GM21737 (cell line): Measurements from ENCODE around the gene HMCN1.
A peak's percentile ranks its signal among the peaks of the same experiment; 100 is the strongest.

Source experiments
- ATAC-seq: cut with Tn5 transposase; IDR thresholded peaks from one replicate; pipeline ENCODE4 v1.9.1; 2021; ENCODE audit warnings: mild to moderate bottlenecking, moderate library complexity; ENCODE audit not compliant: unreplicated experiment

HMCN1 gene

DNA sequence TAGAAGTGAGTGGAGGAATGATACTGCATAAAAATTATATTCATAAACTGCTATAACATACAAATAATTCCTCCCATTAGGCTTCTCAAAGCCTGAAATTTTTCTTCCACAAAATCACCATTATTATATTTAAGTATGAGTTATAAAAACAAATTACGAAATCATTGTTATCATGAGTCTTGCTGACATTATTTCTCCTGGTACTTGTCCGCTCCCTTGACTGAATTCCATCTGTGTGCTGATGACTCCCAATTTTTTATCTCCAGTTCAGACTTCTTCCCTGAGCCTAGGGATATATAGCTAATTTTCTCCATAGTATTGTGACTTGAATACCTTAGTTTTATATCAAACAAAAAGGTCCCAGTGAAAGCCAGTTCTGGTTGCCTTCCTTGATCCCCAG is 268.2 kb downstream of the HMCN1 start:
- ATAC-seq: no peak

DNA sequence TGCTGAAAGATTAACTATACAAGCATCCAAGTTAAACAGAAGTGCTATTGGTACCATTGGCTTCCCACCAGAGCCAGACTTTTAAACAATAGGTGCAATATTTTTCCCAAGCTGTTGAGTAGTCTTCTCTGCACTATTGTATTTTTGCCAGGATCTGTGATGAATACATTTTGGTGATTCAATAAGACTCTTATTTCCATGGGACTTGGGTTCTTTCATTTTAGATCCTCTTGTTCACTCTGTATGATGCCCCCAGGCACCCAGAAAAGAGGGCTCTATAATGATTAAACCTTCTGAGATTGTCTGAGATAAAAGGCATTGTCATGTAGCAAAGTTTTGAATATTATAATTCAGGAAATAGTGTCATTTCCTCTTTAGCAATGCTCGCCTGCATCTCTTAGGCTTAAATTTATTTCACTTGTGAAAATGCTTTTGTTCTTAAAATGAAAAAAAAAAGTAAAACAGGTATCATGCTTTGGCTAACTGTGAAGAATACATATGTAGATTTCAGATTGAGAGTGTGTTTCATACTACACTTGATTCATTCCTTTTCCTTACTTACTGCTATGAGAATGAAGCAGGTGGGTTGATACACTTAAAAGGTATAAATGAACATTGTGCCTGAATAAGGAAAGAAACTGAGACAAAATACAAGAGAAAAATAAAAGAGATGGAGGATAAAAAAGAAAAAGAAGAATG is 275.0 kb downstream of the HMCN1 start:
- ATAC-seq: no peak

DNA sequence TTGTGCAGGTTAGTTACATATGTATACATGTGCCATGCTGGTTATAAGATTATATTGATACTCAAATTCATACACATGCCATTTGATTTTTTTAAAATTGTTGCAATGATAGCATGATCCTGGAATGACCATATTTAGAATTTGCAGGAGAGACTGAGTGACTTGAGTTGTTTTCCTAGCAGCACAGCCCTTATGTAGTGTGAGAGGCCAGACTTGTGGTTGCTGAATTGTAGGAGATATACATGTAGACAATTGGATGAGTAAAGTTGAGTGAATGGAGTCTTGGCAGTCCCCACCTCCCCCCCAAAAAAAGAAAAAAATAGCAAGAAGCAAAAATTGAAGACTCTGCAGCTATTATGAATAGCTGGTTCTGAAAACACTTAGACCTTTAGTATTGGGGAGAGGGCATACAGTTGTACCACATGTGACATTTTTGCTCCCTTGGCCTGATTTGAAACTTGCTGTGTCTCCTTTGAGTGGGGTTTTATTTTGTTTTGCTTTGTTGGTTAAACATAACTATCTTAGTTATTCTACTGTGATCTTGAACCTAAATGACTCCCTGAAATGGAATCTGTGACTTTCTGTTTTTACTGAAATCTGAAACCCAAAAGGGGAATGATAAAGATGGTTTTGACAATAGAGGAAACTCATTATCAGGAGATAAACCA is 280.3 kb downstream of the HMCN1 start:
- ATAC-seq: no peak

DNA sequence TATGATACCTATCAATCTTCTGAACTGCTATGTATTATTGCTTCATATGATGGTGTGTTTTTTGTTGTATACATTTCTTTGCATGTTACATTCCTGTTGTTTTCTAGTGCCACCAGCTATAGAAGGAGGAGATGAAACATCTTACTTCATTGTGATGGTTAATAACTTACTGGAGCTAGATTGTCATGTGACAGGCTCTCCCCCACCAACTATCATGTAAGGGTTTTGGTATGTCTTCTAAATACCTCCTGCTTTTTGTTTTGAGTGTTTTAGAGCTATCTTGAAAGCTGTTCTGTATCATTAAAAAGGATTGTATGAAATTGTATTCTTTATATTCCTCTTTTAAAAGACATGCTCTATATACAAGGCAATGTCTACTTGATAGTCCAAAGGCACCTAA is 282.7 kb downstream of the HMCN1 start:
- no peak for ATAC-seq

DNA sequence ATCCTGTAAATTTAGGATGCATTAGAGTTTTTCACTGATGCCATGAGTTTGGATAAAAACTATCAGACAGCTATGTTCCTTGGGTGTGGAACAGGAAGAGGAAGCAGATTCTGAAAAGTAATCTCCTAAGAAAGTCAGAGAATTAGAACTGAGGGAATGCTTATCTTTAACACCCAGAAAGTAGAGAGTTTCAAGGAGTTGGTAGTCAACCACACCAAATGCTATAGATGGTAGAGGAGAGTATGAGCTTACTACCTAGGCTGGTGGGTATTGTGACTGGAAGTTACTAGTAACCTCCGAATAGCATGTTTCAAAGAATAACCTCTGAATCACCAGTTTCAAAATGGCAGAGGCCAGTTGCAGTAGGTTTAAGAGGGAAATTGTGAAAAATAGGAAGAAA is 288.0 kb downstream of the HMCN1 start:
- ATAC-seq: no peak

DNA sequence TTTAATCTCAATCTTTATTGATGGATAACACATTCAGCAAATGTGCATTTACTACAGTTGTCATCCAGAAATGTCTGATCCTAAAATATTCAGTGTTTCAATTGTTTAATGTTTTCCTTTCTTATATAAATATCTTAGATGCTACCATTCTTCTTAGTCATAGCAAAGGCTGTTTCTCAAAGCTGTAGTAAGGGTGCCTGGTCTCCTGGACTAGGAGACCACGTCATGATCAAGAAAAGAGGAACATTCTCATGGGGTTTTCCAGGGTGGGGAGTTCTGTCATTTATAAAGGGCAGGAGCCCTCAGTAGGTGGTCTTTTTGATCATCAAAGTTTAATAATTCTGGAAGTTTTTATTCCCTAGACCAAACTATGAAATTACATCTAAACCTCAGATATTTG is 292.8 kb downstream of the HMCN1 start:
- no peak for ATAC-seq

DNA sequence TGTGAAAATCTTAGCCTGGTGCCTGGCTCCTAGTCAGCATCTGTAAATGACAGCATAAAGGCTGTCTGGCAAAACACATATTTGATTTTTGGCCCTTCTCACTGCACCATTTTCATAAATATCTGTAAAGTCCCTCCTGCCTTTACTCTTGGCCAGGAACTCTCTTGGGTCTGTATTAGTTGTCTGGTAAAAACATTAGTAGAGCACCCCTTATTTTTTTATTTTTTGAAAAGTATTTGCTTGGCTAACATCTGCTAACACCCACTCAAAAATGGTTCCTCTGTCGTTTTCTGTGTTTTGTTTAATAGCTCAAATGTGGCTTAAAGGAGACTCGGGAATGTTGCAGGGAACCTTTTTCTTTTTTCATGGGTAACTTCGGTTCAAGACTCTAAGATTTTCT is 293.4 kb downstream of the HMCN1 start:
- no peak for ATAC-seq

DNA sequence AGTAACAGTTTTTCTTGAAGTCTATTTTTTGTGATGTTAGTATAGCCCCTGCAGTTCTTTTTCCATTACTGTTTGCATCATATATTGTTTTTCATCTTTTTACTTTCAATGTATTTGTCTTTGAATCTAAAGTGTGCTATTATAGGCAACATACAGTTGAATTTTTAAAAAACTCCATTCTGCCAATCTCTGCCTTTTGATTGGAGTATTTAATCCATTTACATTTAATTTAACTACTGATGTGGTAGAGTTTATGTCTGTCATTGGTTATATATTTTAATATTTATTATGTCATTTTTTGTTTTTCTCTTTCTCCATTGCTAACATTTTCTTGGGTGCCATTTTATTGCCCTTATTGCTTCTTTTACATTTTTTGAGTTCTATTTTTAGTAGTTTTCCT is 296.3 kb downstream of the HMCN1 start:
- ATAC-seq: no peak

DNA sequence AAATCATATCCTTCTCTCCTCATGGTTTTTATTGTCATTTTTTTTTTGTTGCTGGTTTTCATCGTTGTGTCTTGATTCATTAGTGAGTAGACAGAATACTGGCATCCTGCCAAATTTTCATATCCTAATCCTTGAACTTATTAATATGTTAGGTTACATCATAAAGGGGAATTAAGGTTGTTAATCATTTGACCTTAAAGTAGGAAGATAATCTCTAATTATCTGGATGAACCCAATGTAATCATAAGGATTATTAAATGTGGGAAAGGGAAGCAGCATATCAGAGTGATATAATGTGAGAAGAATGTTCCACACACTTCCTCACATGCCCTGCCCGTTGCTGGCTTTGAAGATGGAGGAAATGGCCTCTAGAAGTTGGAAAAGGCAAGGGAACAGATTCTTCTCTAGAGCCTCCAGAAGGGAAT is 299.7 kb downstream of the HMCN1 start:
- no peak for ATAC-seq

DNA sequence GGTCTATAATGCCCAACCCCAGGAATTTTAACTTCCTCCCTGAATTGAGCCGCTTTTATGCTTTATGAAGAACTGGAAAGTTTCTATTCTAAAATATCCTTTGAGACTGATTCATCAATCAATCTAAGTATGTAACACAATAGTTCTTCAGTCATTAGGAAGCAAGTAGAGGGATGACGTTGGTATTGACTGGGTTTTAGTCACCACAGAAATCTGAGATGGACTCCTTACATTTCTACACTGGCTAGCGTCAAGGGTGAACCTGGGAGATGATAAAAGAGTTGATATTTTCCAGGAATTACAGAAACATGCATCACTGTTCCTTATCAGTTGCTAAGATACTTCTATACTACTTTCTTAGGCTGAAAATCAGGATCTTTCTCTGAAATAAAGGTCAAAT is 308.0 kb downstream of the HMCN1 start:
- ATAC-seq: no peak

DNA sequence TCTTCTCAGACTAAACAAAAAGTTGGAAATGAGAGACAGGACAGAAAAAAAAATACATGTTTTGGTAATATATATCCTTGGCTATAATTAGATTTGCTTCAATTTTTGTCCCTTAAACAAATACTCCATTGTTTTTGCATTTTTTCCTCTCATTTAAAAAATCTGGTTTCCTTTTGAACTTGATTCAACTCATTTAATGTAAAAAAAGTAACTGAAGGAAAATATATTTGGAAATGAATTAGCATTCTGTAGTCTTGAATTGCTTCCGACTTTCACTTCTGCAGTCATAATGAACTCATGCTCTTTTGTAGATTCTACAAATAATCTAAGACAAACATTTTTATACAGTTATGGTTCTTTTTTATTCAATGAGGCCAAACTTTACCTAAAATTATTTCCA is 309.1 kb downstream of the HMCN1 start:
- no peak for ATAC-seq

DNA sequence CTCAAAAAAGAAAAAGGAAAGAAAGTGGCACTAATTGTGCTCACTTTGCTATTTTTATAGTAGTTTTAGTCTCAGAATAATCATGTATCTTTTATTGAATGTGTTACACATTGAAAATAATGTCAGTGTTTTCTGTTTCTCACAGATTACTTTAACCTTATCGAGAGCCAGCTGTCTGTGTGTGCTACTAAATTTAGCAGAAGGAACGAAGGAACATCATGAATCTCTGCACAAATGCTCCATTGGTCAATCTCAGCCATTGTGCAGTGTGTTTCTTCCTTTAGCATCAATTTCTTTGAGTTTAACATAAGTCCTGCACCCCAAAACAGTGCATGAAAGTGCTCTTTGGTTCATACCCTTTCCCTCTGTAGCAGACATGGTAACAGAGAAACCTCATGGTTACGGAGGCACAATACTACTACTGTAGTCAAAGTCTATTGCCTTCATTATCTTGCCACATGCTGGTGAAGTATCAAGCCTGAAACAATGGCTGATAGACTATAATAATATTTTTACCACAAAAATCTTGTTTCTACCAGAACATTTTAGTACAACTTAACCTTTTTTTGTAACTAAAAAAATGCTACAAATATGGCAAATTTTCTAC is 310.0 kb downstream of the HMCN1 start:
- no peak for ATAC-seq

DNA sequence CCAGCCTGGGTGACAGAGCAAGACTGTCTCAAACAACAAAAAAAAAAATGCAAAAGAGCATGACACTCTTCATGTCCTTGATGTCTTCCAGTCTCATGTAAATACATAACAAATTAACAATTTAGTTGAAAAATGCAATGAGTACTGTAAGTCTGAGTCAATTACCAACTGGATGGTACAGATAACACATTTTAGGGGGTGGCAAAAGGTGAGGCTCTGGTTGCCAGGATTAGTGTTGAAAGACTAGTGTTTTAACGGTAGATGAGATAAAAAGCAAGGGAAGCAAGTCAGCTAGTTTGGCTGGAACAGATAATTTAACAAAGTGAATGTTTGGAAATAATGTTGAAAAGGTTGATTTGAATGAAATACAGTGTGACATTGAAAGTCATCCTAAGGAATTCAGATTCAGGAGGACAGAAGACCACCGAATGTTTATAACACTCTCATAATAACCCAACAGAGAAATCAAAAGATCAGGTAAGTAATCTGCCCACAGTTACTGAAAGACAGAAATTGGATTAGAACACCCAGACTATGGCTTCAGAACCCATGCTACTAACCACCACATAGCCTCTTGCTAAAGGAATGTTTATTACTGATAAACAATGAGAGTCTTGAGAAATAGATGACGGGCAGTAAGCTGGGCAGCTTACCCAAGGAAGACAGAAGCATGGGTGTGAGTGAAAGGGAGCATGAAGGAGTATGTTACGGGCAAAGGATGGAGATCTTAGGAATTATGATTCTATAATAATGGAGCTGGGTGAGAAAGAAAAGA is 312.4 kb downstream of the HMCN1 start:
- no peak for ATAC-seq

DNA sequence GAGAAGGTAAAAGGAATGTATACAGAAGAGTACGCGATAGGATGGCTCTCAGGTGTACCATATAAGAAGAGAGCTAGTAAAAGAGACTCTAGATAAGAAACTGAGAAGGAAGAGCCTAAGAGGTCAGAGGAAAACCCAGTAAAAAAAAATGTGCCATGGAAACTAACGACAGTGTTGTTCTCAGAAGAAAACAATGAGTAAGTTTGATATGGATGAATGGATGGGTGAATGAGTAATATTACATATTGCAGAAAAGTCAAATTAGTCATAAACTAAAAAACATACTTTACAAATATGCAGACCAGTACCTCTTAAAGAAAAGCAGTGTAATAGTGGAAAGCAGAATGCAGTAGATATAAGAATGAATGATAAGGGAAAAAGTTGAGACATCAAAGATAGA is 316.2 kb downstream of the HMCN1 start:
- ATAC-seq: no peak

DNA sequence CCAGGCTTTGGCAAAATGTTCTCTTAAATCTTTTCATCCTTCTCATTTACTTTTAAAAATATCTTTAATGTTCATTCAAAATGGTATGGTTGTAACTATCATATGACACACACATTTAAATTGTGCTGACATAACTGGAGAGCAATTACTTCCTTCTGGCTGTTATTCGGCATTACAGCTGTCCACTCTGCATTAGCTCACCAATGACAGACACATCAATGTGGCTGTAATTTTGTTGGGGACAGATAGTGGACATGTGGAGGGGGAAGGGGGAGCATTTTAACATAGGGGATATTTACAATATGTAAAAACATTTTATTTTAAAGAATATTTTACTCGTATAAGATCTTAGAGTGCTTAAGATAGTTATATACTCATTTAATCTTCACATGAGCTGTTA is 319.8 kb downstream of the HMCN1 start:
- ATAC-seq: no peak

DNA sequence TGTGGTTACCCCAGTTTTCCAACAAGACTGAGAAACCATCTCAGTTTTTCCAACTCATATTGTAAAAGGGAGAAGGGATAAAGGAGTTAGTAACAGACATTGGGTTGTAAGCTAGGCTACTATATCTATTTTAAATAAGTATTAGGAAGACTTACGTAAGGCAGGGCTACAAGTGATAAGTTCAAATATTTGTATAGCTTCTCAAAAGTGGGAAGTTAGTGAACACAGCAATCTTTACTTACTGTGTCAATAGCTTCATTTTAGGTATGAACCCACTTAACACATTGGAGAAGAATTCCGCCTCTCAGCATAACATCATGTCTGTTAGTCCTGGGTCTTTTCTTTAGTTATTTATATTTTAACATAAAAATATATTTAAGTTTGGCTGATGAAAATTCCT is 320.7 kb downstream of the HMCN1 start:
- ATAC-seq: no peak

DNA sequence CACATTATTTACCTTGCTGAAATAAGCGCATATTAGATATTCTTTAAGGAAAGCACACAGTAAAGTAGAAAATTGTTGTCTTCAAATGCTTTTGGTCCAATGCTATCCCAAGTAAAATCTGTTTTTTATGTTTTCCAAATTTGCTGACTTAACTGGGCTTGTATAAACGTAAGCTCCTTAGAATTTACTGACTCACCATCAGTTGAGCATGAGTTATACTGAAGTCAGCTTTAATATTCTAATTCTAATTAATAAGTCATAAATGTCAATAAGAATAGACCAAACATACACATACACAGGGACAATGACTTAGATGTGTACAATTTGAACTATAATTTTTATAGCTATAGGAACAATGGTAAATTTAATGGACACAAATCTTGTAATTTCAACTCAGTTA is 321.7 kb downstream of the HMCN1 start:
- no peak for ATAC-seq

DNA sequence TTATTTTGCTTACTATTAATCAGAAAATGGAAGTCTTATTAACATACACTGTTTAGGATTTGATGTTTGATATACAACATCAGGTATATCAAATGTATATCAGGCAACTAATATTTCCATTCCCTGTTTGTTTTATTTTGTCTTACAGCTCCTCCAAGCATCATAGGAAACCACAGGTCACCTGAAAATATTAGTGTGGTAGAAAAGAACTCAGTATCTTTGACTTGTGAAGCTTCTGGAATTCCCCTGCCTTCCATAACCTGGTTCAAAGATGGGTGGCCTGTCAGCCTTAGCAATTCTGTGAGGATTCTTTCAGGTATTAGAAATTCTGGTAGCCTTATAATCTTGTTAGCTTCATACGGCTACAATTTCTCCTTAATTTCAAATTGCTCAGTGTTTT is 322.9 kb downstream of the HMCN1 start:
- ATAC-seq: no peak

DNA sequence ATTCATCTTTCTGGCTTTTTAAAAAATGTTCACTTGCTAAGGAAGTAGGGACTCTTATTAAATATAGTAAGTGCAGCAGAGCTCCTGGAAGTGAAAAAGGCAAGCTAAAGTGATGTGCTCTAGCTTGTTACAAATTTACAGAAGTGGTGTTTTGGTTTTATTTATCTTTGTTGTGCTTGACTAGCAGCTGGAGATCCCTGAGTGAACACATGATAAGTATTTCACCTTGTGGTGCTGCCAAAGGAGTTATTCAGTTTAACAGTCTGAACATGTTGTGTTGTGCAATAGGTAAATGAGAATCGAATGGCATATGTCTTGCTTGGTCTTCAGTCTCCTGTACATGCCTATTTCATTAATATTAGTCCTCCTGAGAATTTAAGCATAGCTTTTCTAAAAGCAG is 325.1 kb downstream of the HMCN1 start:
- peak; percentile 68 for ATAC-seq

DNA sequence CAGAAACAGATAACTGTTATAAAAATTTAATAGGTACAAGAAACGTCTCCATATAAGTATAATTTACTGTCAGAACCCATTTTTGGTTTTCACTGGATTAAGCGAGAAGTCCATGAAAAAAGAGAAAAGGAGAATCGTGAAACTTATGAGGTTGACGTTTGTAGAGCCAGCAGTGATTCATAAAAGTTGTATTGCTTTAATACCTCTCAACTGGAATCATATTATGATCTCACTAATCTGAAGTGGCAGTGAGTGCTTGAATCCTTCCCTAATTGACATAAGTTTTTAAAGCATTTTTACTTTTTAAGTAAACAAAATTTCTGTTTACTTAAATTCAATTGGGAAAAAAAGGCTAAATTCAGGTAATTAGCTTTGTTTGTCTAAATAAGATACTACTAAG is 325.6 kb downstream of the HMCN1 start:
- ATAC-seq: no peak

DNA sequence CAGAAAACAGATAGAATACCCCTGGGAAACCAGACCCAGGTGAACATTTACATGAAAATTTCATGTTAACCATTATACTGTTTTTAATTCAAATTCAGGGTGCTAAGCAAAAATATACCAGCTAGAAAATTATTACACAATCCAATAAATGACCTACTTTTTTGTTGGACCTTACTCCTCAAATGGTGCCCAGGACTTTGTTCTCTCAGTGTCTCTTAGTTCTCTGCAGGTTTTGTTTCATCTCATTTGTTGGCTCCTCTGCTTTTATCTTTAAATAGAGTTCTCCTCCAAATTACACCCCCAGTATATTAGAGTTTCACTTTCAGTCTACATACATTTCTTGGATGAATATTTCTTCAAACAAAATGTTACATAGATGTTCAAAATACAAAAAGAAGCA is 326.0 kb downstream of the HMCN1 start:
- ATAC-seq: no peak
